ENCODE data around the gene MOSPD3.
"Not testable (repeated sequence)": the region's sequence is repeated elsewhere in the genome, so short reads cannot be mapped to it uniquely, and the experiment has no call there.

MOSPD3 gene

GRCh38 chr7:100626530-100627237 lies 14.3 kb downstream of the MOSPD3 start:
- DNase-seq: no peak

- no peak for DNase-seq
Measured at GRCh38 chr7:100627238-100627549, 14.9 kb downstream of the MOSPD3 start.

- DNase-seq: no peak
Measured at GRCh38 chr7:100629117-100629716, 16.9 kb downstream of the MOSPD3 start.

GRCh38 chr7:100630066-100630465 lies 17.7 kb downstream of the MOSPD3 start:
- no peak for DNase-seq

GRCh38 chr7:100632951-100633717 lies 20.8 kb downstream of the MOSPD3 start:
- no peak for DNase-seq

- no peak for DNase-seq
Measured at GRCh38 chr7:100639995-100640516, 27.7 kb downstream of the MOSPD3 start.

GRCh38 chr7:100640517-100641440 lies 28.4 kb downstream of the MOSPD3 start:
- no peak for DNase-seq

GRCh38 chr7:100641463-100641859 lies 29.1 kb downstream of the MOSPD3 start, which contains the start of gene TFR2:
Gene TFR2 (minus strand): TSS chr7:100641552. CDS start chr7:100641509, 43 bp downstream.
- DNase-seq: no peak

- no peak for DNase-seq
Measured at GRCh38 chr7:100641860-100642533, 29.7 kb downstream of the MOSPD3 start.

- DNase-seq: no peak
Measured at GRCh38 chr7:100642534-100642907, 30.2 kb downstream of the MOSPD3 start.

- DNase-seq: no peak
Measured at GRCh38 chr7:100649826-100650565, 37.7 kb downstream of the MOSPD3 start.

GRCh38 chr7:100654908-100655831 lies 42.8 kb downstream of the MOSPD3 start:
- no peak for DNase-seq

- peak; percentile 54 for DNase-seq
Measured at GRCh38 chr7:100655908-100656674, 43.8 kb downstream of the MOSPD3 start, which contains the start of gene ACTL6B. Gene ACTL6B (minus strand): TSS chr7:100656448. CDS start chr7:100656354, 94 bp downstream.

- not testable (repeated sequence) for DNase-seq
Measured at GRCh38 chr7:100662194-100662776, 49.9 kb downstream of the MOSPD3 start.
